ENCODE data around the gene ANKRD9.

GRCh38 chr14:102530828-102531478 lies 21.4 kb upstream of the ANKRD9 start:
- TF ChIP-seq SNAI2 (CRISPR knock-in tag; IDR thresholded peaks at IDR 0.05), result no peak
- no peak for TF ChIP-seq ISL1 (CRISPR knock-in tag; IDR thresholded peaks at IDR 0.05)
- no peak for TF ChIP-seq ARNTL (CRISPR knock-in tag; IDR thresholded peaks at IDR 0.05; ENCODE audit: borderline replicate concordance, low read depth)
- TF ChIP-seq PATZ1 (CRISPR knock-in tag; IDR thresholded peaks at IDR 0.05; ENCODE audit: borderline replicate concordance), result no peak
- no peak for TF ChIP-seq ESRRG (CRISPR knock-in tag; IDR thresholded peaks at IDR 0.05)
- TF ChIP-seq RARB (CRISPR knock-in tag; IDR thresholded peaks at IDR 0.05), result no peak
- no peak for TF ChIP-seq TOX (CRISPR knock-in tag; IDR thresholded peaks at IDR 0.05; ENCODE audit: borderline replicate concordance)
